Cerebellar cortex (tissue), 1 donor: ENCODE data around the gene ACE.

Source experiments
- DNase-seq: peaks from one replicate; pipeline ENCODE4 v3.0.0-alpha.2; 2015; ENCODE audit warnings: low spot score

ACE gene

GRCh38 chr17:63476854-63477479 is at the start of gene ACE:
ACE (plus strand) TSS chr17:63477061; CDS start chr17:63477095, 34 bp downstream.
- peak; percentile 15 for DNase-seq

GRCh38 chr17:63429766-63430165 is 47.1 kb upstream of the ACE start:
- no peak for DNase-seq

- no peak for DNase-seq
Measured at GRCh38 chr17:63430223-63430622, 46.6 kb upstream of the ACE start.

GRCh38 chr17:63431618-63431938 is 45.3 kb upstream of the ACE start:
- no peak for DNase-seq

- no peak for DNase-seq
Measured at GRCh38 chr17:63431939-63432804, 44.7 kb upstream of the ACE start.

GRCh38 chr17:63433746-63434591 is 42.9 kb upstream of the ACE start:
- DNase-seq, result no peak

- DNase-seq, result peak; percentile 13
Measured at GRCh38 chr17:63434951-63435571, 41.8 kb upstream of the ACE start.

- DNase-seq, result no peak
Measured at GRCh38 chr17:63435681-63436522, 41.0 kb upstream of the ACE start.

GRCh38 chr17:63436523-63437110 is 40.2 kb upstream of the ACE start:
- DNase-seq, result peak; percentile 15

GRCh38 chr17:63437287-63438091 is 39.4 kb upstream of the ACE start:
- no peak for DNase-seq

- no peak for DNase-seq
Measured at GRCh38 chr17:63438092-63439051, 38.5 kb upstream of the ACE start.

GRCh38 chr17:63439687-63440086 is 37.2 kb upstream of the ACE start:
- DNase-seq, result no peak

- DNase-seq, result no peak
Measured at GRCh38 chr17:63440127-63440769, 36.6 kb upstream of the ACE start.

- DNase-seq, result no peak
Measured at GRCh38 chr17:63440770-63441335, 36.0 kb upstream of the ACE start.

- no peak for DNase-seq
Measured at GRCh38 chr17:63441654-63442053, 35.2 kb upstream of the ACE start.

- no peak for DNase-seq
Measured at GRCh38 chr17:63442074-63442473, 34.8 kb upstream of the ACE start.

- DNase-seq, result peak; percentile 28
Measured at GRCh38 chr17:63442549-63443035, 34.3 kb upstream of the ACE start.

GRCh38 chr17:63443053-63443452 is 33.8 kb upstream of the ACE start:
- DNase-seq, result no peak
